Measurements from ENCODE around the gene TMOD2. TPM values are rescaled to one million over a fixed set of nuclear protein-coding genes. Genes with fewer than 3 reads are reported as not detected.

The TMOD2 gene
- total RNA-seq, 6 donors from 2014 or later: 5.6 to 13.8 (median 10.9) TPM

DNA sequence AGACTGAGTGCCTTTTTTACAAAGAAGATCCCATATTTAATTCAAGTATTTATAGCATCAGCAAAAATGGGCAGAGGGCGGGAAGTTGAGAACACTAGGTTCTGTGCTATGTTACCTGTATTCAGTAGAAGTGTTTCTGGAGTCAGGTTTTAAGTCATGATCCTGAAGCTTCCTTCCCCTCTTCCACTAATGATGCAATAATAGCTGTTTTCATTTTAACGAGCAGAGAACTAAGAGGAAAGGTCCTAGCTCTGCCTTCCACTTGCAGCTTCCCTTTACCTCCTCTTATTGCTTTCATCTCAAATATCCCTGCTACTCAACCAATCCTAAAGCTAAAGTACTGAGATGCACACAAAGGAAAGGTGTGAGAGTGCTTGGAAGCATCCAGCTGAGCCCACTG lies 61.2 kb downstream of the TMOD2 start:
- TF ChIP-seq, protein P1, sequence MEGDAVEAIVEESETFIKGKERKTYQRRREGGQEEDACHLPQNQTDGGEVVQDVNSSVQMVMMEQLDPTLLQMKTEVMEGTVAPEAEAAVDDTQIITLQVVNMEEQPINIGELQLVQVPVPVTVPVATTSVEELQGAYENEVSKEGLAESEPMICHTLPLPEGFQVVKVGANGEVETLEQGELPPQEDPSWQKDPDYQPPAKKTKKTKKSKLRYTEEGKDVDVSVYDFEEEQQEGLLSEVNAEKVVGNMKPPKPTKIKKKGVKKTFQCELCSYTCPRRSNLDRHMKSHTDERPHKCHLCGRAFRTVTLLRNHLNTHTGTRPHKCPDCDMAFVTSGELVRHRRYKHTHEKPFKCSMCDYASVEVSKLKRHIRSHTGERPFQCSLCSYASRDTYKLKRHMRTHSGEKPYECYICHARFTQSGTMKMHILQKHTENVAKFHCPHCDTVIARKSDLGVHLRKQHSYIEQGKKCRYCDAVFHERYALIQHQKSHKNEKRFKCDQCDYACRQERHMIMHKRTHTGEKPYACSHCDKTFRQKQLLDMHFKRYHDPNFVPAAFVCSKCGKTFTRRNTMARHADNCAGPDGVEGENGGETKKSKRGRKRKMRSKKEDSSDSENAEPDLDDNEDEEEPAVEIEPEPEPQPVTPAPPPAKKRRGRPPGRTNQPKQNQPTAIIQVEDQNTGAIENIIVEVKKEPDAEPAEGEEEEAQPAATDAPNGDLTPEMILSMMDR (IDR thresholded peaks at IDR 0.05): no peak
- TF ChIP-seq EP300 (IDR thresholded peaks at IDR 0.05): no peak
- H3K9me3 ChIP-seq: no peaks in the 10 kb centered on the region
- WGBS, 2 donors: 78 to 81% methylated on average over 2 of the region's 2 CpGs
- ATAC-seq (ENCODE audit: low FRiP score in 2 of 2): no peak
- H3K4me1 ChIP-seq: peaks cover 0 to 9% (median 6%) of the 10 kb centered on the region in 4 donors
- no peaks in the 10 kb centered on the region for H3K27me3 ChIP-seq
- DNase-seq: no peak
- H3K4me3 ChIP-seq: no peak overlapping the region
- H3K36me3 ChIP-seq: peaks cover 0 to 10% (median 1%) of the 10 kb centered on the region in 4 donors
- no peak overlapping the region for H3K27ac ChIP-seq

DNA sequence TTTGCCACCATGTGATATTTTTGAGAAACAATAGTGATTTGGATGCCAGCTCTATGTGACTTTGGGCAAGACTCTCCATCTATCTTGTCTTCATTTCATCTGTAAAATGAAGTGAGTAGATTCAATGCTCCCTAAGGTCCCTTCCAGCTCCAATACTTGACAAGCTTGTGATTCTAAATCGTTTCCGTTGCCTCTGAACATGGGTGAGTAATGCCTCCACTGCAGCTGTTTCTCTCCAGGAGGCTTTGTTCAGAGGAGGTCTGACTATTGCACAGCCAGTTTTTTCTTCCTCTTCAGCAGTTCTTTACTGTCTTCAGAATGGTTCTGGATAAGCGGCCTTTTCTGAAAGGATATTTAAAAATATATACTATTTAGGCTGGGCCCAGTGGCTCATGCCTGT lies 63.2 kb downstream of the TMOD2 start:
- TF ChIP-seq EP300 (IDR thresholded peaks at IDR 0.05) (no peak), POLR2AphosphoS5 (IDR thresholded peaks at IDR 0.05) (no peak), POLR2A (IDR thresholded peaks at IDR 0.05) (no peak)
- 92 to 94% methylated on average over 3 of the region's 3 CpGs for WGBS, 2 donors
- DNase-seq (no peak), ATAC-seq (ENCODE audit: low FRiP score in 2 of 2) (no peak)
- no peak overlapping the region for H3K4me3 ChIP-seq
- peaks cover 0 to 9% (median 6%) of the 10 kb centered on the region in 4 donors for H3K4me1 ChIP-seq
- no peaks in the 10 kb centered on the region for H3K9me3 ChIP-seq
- H3K36me3 ChIP-seq: peaks cover 0 to under 1% (median 0%) of the 10 kb centered on the region in 4 donors
- H3K27ac ChIP-seq: no peak overlapping the region
- no peaks in the 10 kb centered on the region for H3K27me3 ChIP-seq

- ATAC-seq (ENCODE audit: low FRiP score in 2 of 2) (no peak), DNase-seq (no peak)
- TF ChIP-seq POLR2AphosphoS5 (IDR thresholded peaks at IDR 0.05) (no peak), EP300 (IDR thresholded peaks at IDR 0.05) (no peak), POLR2A (IDR thresholded peaks at IDR 0.05) (no peak)
- TF ChIP-seq, protein P1 (IDR thresholded peaks at IDR 0.05): no peak
- peaks cover 0 to 9% (median 6%) of the 10 kb centered on the region in 4 donors for H3K4me1 ChIP-seq
- no peak overlapping the region for H3K4me3 ChIP-seq
- H3K27me3 ChIP-seq: no peaks in the 10 kb centered on the region
- no peaks in the 10 kb centered on the region for H3K36me3 ChIP-seq
- H3K27ac ChIP-seq: no peak overlapping the region
- peaks cover 5 to 9% (median 7%) of the 10 kb centered on the region in 4 donors for H3K9me3 ChIP-seq
These were observed 65.2 kb downstream of the TMOD2 start for GRCh38 chr15:51816611-51817010.

GRCh38 chr15:51818150-51818549 lies 66.8 kb downstream of the TMOD2 start:
- Histone ChIP-seq H3K27me3 (no peaks in the 10 kb centered on the region), H3K9me3 (peaks cover 7 to 9% (median 8%) of the 10 kb centered on the region in 4 donors), H3K4me3 (no peak overlapping the region), H3K27ac (no peak overlapping the region), H3K36me3 (no peaks in the 10 kb centered on the region), H3K4me1 (peaks cover 0 to 9% (median 6%) of the 10 kb centered on the region in 4 donors)
- 89 to 92% methylated on average over 3 of the region's 3 CpGs for WGBS, 2 donors
- ATAC-seq (ENCODE audit: low FRiP score in 2 of 2) (no peak), DNase-seq (no peak)
- TF ChIP-seq POLR2A (IDR thresholded peaks at IDR 0.05) (no peak), EP300 (IDR thresholded peaks at IDR 0.05) (no peak), POLR2AphosphoS5 (IDR thresholded peaks at IDR 0.05) (no peak)
- TF ChIP-seq, protein P1 (IDR thresholded peaks at IDR 0.05): no peak

GRCh38 chr15:51825698-51826097 lies 74.3 kb downstream of the TMOD2 start:
- Histone ChIP-seq H3K4me3 (no peak overlapping the region), H3K36me3 (no peaks in the 10 kb centered on the region), H3K27ac (no peak overlapping the region), H3K9me3 (peaks cover 7 to 9% (median 8%) of the 10 kb centered on the region in 4 donors), H3K4me1 (peaks cover under 1 to 5% (median 3%) of the 10 kb centered on the region in 4 donors), H3K27me3 (no peaks in the 10 kb centered on the region)
- TF ChIP-seq EP300 (IDR thresholded peaks at IDR 0.05) (no peak), POLR2AphosphoS5 (IDR thresholded peaks at IDR 0.05) (no peak), POLR2A (IDR thresholded peaks at IDR 0.05) (no peak)
- TF ChIP-seq, protein P1 (IDR thresholded peaks at IDR 0.05): no peak
- 68% methylated on average over 3 of the region's 3 CpGs for WGBS, 2 donors
- no peak for ATAC-seq (ENCODE audit: low FRiP score in 2 of 2)
- no peak for DNase-seq
